Activated CD4-positive, CD25-positive, alpha-beta regulatory T cell treated with anti-CD3 and anti-CD28 coated beads, Interleukin-2, amount 50 U/mL, for 24 hours (primary cell): Measurements from ENCODE around the gene GBP7.
A peak's percentile ranks its signal among the peaks of the same experiment; 100 is the strongest.

Experiments
- ATAC-seq, 2 donors: fragments of 150-1000 bp; cut with Tn5 transposase; one replicate each; pipeline ENCODE4 v1.10.0; 2021; ENCODE audit warnings: mild to moderate bottlenecking in 1 of 2, moderate library complexity in 1 of 2

The GBP7 gene

GRCh38 chr1:89114662-89115061, 61.1 kb downstream of the GBP7 start:
- no peak for ATAC-seq

- ATAC-seq: no peak
These were observed 62.8 kb downstream of the GBP7 start for GRCh38 chr1:89112871-89113613.

- ATAC-seq: no peak
These were observed 71.1 kb downstream of the GBP7 start for GRCh38 chr1:89104687-89105086.

DNA sequence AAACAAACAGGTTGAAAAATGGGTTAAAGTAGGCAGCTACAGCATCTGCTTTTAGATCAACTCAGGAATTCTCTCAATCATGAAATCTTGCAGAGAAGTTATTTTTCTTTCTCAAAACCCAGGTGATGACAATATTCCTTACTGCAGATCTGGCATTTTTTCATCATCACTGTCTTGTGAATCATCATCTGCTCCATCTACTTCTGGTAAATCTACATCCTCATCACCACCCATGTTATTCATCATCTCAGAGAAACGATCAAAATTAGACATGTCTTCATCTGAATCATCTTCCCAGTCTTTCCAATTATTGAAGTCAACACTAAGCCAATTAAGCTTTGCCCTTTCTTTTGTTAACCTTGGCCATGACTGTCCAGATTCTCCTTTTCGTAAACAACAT, 71.7 kb downstream of the GBP7 start:
- ATAC-seq: peak in 1 of 2 donors; percentile 13

DNA sequence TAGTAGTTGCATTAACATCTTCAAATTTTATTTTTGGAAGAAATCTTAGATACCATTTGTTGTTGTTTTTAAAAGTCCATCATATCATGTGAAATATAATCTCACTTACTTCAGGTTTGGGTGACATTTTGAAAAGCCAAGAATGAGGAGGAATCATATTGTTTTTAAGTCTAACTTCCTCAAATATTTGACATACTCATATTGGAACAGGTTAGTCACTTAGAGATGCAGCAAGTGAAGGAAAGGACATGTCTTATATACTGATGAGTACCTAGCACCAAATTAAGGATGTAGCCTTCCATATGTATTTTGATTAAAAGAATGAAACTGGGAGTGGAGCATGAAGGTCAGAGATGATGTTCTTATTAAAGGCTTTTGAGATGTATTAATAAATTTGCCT, 73.8 kb downstream of the GBP7 start:
- ATAC-seq: peak in 1 of 2 donors; percentile 27

DNA sequence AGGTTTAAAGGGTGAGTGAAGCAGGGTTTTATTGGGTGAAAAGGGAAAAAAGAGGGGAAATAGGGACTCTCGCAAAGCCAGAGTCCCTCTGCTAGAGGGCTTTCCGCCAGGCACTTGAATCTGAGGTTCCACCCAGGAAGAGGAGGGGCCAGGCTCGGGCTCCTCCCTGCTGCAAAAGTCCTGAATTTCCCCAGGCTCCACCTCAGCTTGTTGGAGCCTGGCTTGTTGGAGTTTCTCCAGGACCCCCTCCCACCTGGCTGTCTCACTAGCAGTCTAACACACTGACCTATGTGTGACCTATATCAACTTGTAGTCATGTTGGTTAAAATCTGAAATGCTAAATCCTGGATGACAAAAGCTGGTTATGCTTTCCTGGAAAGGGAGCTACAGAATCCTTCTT, 75.4 kb downstream of the GBP7 start:
- no peak for ATAC-seq

DNA sequence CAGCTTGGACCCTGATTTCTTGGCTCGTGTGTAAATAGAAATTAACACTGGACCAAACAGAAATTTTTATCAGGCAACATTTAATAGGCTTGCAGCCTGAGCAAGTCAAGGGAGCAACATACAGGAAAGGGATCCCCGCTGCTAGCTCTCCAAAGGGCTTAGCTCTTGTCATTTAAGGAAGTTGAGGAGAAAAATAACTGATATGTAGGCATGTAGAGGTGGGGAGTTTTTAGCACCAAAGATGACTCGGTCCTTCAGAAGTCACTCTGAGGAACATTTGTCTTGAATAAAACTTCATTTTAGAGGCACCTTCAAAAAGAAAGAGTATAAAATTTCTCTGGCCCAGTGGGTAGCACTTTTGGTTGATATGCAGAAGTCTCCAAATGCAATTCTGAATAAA, 76.9 kb downstream of the GBP7 start:
- ATAC-seq: no peak

GRCh38 chr1:89095737-89096136, 80.1 kb downstream of the GBP7 start:
- ATAC-seq: no peak

DNA sequence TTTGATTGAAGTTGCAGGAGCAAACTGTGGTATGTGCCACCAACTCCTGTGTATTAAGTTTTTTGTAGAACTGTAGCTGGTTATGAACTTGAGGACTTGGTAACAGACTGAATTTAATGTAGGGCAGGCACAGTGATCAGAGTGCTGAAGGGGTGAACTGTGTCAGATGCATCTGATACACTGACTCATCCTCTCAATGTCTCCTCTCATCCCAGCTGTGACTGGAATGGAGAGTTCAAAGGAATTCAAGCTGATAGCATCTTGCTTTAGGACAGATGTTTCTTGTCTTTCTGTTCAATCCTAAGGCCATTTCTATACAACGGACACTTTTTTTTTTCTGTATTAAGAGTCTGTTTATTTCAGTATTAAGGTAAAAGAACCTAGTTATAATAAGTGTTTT, 85.8 kb downstream of the GBP7 start:
- ATAC-seq: no peak

DNA sequence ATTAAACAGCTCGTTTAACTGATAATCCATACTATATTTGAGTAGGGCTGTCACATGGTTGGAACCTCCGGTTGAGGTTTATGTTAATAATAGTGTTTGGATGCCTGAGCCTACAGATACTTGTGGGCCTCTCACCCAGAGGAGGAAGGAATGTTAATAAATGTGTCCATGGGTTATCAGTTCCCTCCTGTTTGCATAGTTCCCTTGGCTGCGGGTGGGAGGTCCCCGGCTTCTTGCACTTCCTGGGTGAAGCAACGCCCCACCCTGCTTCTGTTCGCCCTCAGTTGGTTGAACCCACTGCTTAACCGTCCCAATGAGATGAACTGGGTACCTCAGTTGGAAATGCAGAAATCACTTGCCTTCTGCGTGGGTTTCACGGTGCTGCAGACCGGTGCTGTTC, 87.2 kb downstream of the GBP7 start:
- ATAC-seq: no peak

GRCh38 chr1:89087241-89087640, 88.6 kb downstream of the GBP7 start:
- ATAC-seq: no peak

GRCh38 chr1:89085781-89086180, 90.0 kb downstream of the GBP7 start:
- ATAC-seq: peak in 1 of 2 donors; percentile 55
